Esophagus squamous epithelium (tissue), 4 donors: ENCODE data around the gene ITGB5.

Source experiments
- POLR2A ChIP-seq, 4 donors: fragments of 450-650 bp; IDR thresholded peaks; one replicate each; pipeline ENCODE4 v1.6.1; 2017; ENCODE audit warnings: antibody characterized with exemption in 4 of 4, mild to moderate bottlenecking in 4 of 4, moderate library complexity in 3 of 4
- TF ChIP-seq, protein P1 (sequence below), 6 experiments: fragments of 450-650 bp in 4 of 6; fragments of 200-600 bp in 2 of 6; sonication (generic) in 2 of 6; IDR thresholded peaks; one replicate each; pipeline ENCODE4 v1.5.1; 2016 to 2019; ENCODE audit warnings: antibody characterized with exemption in 6 of 6, mild to moderate bottlenecking in 4 of 6, moderate library complexity in 4 of 6

DNA sequence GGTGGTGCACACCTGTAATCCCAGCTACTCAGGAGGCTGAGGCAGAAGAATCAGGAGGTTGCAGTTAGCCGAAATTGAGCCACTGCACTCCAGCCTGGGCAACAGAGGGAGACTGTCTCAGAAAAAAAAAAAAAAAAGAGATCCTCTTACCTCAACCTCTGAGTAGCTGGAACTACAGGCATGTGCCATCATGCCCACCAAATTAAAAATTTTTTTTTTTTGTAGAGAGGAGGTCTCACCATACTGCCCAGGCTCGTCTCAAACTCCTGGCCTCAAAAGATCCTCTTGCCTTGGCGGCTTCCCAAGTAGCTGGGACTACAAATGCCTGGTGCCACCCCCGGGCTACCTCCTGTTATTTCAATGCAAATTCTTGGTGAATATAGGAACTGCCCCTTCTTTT is 155.4 kb downstream of the ITGB5 start:
- TF ChIP-seq, protein P1, sequence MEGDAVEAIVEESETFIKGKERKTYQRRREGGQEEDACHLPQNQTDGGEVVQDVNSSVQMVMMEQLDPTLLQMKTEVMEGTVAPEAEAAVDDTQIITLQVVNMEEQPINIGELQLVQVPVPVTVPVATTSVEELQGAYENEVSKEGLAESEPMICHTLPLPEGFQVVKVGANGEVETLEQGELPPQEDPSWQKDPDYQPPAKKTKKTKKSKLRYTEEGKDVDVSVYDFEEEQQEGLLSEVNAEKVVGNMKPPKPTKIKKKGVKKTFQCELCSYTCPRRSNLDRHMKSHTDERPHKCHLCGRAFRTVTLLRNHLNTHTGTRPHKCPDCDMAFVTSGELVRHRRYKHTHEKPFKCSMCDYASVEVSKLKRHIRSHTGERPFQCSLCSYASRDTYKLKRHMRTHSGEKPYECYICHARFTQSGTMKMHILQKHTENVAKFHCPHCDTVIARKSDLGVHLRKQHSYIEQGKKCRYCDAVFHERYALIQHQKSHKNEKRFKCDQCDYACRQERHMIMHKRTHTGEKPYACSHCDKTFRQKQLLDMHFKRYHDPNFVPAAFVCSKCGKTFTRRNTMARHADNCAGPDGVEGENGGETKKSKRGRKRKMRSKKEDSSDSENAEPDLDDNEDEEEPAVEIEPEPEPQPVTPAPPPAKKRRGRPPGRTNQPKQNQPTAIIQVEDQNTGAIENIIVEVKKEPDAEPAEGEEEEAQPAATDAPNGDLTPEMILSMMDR (IDR thresholded peaks at IDR 0.05): no peak
- no peak for TF ChIP-seq POLR2A (IDR thresholded peaks at IDR 0.05)
